Mucosa of descending colon (tissue), 3 donors: ENCODE results near the gene CHAC1. TPM values are rescaled to one million over a fixed set of nuclear protein-coding genes. Genes with fewer than 3 reads are reported as not detected.

Source experiments
- ATAC-seq: fragments of 200-7000 bp; cut with Tn5 transposase; one replicate; pipeline ENCODE4 v1.9.1; 2020; ENCODE audit warnings: mild to moderate bottlenecking, moderate library complexity
- DNase-seq, 3 donors: peaks; one replicate each; pipeline ENCODE4 v3.0.0-alpha.2; 2020
- H3K36me3 ChIP-seq: fragments of 200-600 bp; one replicate; pipeline ENCODE4 v1.8.0; 2021; ENCODE audit warnings: low read depth, mild to moderate bottlenecking
- H3K4me1 ChIP-seq: fragments of 200-600 bp; one replicate; pipeline ENCODE4 v1.8.0; 2021; ENCODE audit warnings: low read depth, mild to moderate bottlenecking
- H3K4me3 ChIP-seq: fragments of 200-600 bp; one replicate; pipeline ENCODE4 v1.8.0; 2021; ENCODE audit warnings: mild to moderate bottlenecking
- H3K9me3 ChIP-seq: fragments of 200-600 bp; one replicate; pipeline ENCODE4 v1.8.0; 2021; ENCODE audit warnings: mild to moderate bottlenecking
- CTCF ChIP-seq: fragments of 200-600 bp; IDR thresholded peaks from one replicate; pipeline ENCODE4 v1.8.0; 2022; ENCODE audit warnings: antibody characterized with exemption, mild to moderate bottlenecking
- intact Hi-C, 2 donors: fragments of 100-400 bp; cut with DNase I in 1 of 2; cut with micrococcal nuclease in 1 of 2; formaldehyde crosslinking; loops; one replicate each; pipeline versions ENCODE4 v1.11.0 to v1.11.1; 2022; cut with DNase I, micrococcal nuclease
- total RNA-seq, 3 donors: library from RNA; stranded (reverse); fragmentation: NEBNext Ultra II Directional in 2 of 3; extraction: Animal tissue kit (Norgen Biotek cat#: 25700) in 2 of 3; gene quantifications; one replicate each; pipeline versions ENCODE4 v1.2.1 to v1.2.4, GENCODE V29; 2021 to 2023
- donor health status: DM: no; HTN: no; CAD: no; lungs with moderate emphysema.
- donor health status: DM: no; HTN: no; CAD: no.
- donor health status: DM: no; HTN: yes; CAD: no.

The CHAC1 gene
- total RNA-seq, 3 donors from 2014 or later: 0.69 to 3.1 (median 2.6) TPM

GRCh38 chr15:40955141-40955903, 2.1 kb downstream of the CHAC1 start:
- peak in 1 of 3 donors; percentile 49 for DNase-seq
- intact Hi-C loops: no loop called here
- Histone ChIP-seq H3K4me3 (no peak overlapping the region), H3K9me3 (no peaks in the 10 kb centered on the region), H3K4me1 (peaks cover 12% of the 10 kb centered on the region), H3K36me3 (no peaks in the 10 kb centered on the region)
- ATAC-seq: no peak
- TF ChIP-seq CTCF: no peak

GRCh38 chr15:40955930-40956540, 2.8 kb downstream of the CHAC1 start:
- intact Hi-C loops: no loop called here
- peak in 1 of 3 donors; percentile 27 for DNase-seq

GRCh38 chr15:40956541-40956982, 3.3 kb downstream of the CHAC1 start:
- Histone ChIP-seq H3K36me3 (no peaks in the 10 kb centered on the region), H3K4me3 (no peak overlapping the region), H3K4me1 (peaks cover 12% of the 10 kb centered on the region), H3K9me3 (no peaks in the 10 kb centered on the region)
- TF ChIP-seq CTCF: no peak
- ATAC-seq (no peak), DNase-seq (no peak)
- intact Hi-C loops: no loop called here

More at GRCh38 chr15:40955930-40956540, 2.8 kb downstream of the CHAC1 start:
- TF ChIP-seq CTCF: no peak
- no peaks in the 10 kb centered on the region for H3K36me3 ChIP-seq
- H3K4me1 ChIP-seq: peaks cover 12% of the 10 kb centered on the region
- no peak overlapping the region for H3K4me3 ChIP-seq
- ATAC-seq: no peak
- no peaks in the 10 kb centered on the region for H3K9me3 ChIP-seq

GRCh38 chr15:40957041-40957555, 3.8 kb downstream of the CHAC1 start:
- Histone ChIP-seq H3K9me3 (no peaks in the 10 kb centered on the region), H3K36me3 (no peaks in the 10 kb centered on the region), H3K4me3 (no peak overlapping the region), H3K4me1 (peaks cover 12% of the 10 kb centered on the region)
- TF ChIP-seq CTCF: no peak
- DNase-seq (no peak), ATAC-seq (no peak)
- intact Hi-C loops: no loop called here

- H3K36me3 ChIP-seq: no peaks in the 10 kb centered on the region
- TF ChIP-seq CTCF: no peak
- H3K9me3 ChIP-seq: no peaks in the 10 kb centered on the region
- peak; percentile 64 to 71 (median 66) for DNase-seq
- H3K4me1 ChIP-seq: peaks cover 11% of the 10 kb centered on the region
- H3K4me3 ChIP-seq: no peak overlapping the region
- intact Hi-C loops: no loop called here
- peak; percentile 18 for ATAC-seq
These were observed 4.3 kb downstream of the CHAC1 start for GRCh38 chr15:40957581-40958051.
